Stimulated activated CD8-positive, alpha-beta memory T cell treated with anti-CD3 and anti-CD28 coated beads, Interleukin-15, amount 100 ng/mL, for 4 hours (primary cell): ENCODE data around the gene F2.
"Not testable (repeated sequence)": the region's sequence is repeated elsewhere in the genome, so short reads cannot be mapped to it uniquely, and the experiment has no call there.

Source experiments
- DNase-seq, 2 donors: peaks; one replicate each; pipeline ENCODE4 v3.0.0-alpha.2; 2020; ENCODE audit warnings: low read depth in 2 of 2

The F2 gene

DNA sequence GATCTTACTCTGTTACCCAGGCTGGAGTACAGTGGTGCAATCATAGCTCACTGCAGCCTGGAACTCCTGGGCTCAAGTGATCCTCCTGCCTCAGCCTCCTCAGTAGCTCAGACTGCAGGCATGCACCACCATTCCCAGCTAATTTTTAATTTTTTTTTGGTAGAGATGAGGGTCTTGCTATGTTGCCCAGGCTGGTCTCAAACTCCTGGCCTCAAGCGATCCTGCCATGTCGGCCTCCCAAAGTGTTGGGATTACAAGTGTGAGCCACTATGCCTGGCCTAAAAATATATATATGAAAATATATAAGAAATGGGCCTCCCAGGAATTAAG is 1.2 kb upstream of the F2 start:
- DNase-seq = not testable (repeated sequence)

GRCh38 chr11:46718155-46719019 is 626 bp upstream of the F2 start:
- DNase-seq = no peak

GRCh38 chr11:46719543-46720218 is 668 bp downstream of the F2 start:
- no peak for DNase-seq

DNA sequence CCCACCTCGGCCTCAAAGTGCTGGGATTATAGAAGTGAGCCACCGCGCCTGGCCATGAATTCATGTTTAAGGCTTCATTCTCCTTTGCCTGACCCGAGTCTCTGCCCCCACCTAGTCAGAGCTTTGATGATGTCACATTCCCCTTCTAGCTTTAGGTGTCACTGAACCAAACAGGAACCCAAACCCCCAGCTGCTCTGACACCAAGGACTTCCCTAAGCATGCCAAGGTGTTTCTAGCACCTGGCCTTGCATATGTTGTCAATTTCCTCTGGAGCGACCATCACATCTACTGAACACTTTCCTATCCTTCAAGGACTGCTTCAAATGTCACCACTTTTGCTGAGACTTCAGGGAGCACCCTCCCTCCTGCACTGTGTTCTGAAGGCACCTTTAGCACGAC is 2.3 kb downstream of the F2 start:
- DNase-seq = no peak

GRCh38 chr11:46722566-46723358 is 3.7 kb downstream of the F2 start:
- no peak for DNase-seq

GRCh38 chr11:46723359-46723680 is 4.3 kb downstream of the F2 start:
- no peak for DNase-seq

- DNase-seq = no peak
Observed at GRCh38 chr11:46724088-46724487, 5.1 kb downstream of the F2 start.

GRCh38 chr11:46725338-46726205 is 6.6 kb downstream of the F2 start:
- no peak for DNase-seq

DNA sequence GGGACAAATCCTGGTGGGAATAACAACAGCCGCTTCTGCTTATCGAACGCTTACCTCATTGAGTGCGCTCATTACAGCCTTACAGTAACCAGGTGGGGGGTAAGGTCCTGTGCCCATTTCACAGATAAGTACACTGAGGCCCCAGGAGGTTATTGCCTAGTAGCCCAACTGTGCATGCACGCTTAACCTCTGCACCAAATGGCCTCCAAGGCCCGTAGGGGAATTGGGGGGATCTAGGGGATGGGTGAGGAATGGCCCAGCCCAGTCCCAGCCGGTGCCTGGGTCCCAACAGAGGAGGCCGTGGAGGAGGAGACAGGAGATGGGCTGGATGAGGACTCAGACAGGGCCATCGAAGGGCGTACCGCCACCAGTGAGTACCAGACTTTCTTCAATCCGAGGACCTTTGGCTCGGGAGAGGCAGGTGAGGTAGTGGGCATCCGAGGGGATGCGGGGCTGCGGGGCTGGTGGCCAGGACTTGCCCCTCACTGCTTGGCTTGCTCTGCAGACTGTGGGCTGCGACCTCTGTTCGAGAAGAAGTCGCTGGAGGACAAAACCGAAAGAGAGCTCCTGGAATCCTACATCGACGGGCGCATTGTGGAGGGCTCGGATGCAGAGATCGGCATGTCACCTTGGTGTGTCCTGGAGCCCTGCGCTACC is 7.3 kb downstream of the F2 start:
- DNase-seq = no peak

GRCh38 chr11:46727952-46728658 is 9.1 kb downstream of the F2 start:
- no peak for DNase-seq

DNA sequence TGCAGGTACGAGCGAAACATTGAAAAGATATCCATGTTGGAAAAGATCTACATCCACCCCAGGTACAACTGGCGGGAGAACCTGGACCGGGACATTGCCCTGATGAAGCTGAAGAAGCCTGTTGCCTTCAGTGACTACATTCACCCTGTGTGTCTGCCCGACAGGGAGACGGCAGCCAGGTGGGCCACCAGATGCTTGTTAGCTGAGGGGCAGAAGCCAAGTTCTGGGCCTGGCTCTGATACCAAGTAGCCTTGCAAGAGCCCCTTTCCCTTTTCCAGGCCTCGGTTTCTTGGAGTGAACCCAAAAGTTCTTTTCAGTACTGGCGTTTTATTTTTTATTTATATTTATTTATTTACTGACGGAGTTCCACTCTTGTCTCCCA is 9.6 kb downstream of the F2 start:
- no peak for DNase-seq

GRCh38 chr11:46729110-46730027 is 10.4 kb downstream of the F2 start:
- no peak for DNase-seq

- no peak for DNase-seq
Observed at GRCh38 chr11:46731545-46731944, 12.5 kb downstream of the F2 start.

DNA sequence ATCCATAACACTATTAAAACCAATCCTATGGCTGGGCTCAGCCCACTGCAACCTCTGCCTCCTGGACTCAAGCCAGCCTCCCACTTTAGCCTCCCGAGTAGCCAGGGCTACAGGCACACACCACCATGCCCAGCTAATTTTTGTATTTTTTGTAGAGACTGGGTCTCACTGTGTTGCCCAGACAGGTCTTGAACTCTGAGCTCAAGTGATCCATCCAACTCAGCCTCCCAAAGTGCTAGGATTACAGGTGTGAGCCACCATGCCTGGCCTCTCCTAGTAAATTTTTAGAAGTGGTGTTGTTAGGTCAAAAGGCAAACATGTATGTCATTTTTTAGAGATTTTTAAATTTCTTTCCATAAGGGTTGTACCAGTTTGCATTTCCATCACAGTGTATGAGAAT is 14.2 kb downstream of the F2 start:
- no peak for DNase-seq

GRCh38 chr11:46736146-46736545 is 17.1 kb downstream of the F2 start:
- no peak for DNase-seq

DNA sequence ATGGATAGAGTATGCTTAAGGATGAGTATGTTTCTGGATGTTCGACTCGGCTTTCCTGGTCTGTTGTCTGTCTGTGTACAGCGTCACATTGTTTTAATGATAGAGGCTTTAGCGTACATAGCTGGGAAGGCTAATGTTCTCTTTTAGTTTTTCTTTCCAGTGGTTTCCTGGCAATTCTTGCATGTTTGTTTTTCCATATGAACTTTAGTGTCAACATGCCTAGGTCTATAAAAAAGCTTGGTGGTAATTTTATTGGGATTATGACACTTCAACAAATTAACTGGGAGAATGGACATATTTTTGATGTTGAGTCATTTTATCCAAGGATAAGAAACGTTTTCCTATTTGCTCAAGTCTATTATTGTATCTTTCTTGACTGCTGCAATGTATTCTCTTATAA is 17.6 kb downstream of the F2 start:
- DNase-seq = no peak

DNA sequence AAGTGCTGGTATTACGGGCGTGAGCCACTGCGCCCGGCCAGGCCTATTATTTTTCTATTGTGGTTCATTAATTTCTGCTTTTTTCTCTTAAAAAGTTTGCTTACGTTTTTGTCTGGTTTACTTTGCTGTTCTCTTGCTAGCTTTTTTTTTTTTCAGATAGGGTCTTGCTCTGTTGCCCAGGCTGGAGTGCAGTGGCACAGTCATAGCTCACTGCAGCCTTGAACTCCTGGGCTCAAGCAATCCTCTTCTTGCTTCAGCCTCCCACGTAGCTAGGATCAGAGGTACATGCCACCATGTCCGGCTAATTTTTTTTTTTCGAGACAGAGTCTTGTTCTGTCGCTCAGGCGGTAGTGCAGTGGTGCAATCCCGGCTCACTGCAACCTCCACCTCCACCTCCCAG is 18.7 kb downstream of the F2 start:
- DNase-seq = no peak

GRCh38 chr11:46738887-46739286 is 19.9 kb downstream of the F2 start:
- DNase-seq = no peak

DNA sequence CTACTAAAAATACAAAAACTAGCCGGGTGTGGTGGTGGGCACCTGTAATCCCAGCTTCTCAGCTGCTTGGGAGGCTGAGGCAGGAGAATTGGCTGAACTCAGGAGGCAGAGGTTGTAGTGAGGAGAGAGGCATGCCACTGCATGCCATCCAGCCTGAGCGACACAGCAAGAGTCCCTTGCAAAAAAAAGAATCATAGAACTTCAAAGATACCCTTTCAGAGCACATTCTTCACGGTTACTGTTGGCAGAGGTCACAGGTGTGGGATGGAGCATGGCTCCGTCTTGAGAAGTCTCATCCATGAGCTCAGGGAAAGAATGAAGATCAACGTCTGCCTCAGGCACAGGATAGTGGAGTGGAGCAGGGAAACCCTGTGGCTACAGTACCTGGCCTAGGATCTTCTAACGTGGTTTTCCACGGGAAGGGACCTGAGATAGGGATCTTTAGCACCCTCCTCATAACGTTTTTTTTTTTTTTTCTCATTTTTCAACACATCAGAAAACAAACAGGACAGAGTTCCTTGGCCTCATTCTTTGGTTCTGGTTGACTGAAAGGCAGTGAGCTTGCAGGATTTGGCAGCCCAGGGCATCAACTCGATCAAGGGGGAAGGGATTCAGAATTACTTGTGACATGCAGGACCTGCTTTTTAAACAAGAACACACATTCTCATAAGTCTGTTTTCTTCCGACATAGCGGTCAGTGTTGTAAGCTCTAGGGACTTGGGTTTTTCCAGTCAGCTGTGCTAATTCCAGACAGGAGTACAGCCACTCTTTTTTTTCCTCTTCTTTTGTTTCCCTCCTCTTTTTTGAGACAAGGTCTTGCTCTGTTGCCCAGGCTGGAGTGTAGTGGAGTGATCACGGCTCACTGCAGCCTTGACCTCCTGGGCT is 22.8 kb downstream of the F2 start:
- DNase-seq = no peak
